GM12878 (cell line): ENCODE data around the gene PLEKHH1. TPM values are rescaled to one million over a fixed set of nuclear protein-coding genes. Genes with fewer than 3 reads are reported as not detected.
"Not testable (repeated sequence)": the region's sequence is repeated elsewhere in the genome, so short reads cannot be mapped to it uniquely, and the experiment has no call there.

ENCODE experiments used
- ATAC-seq: fragments of 200-7000 bp; cut with Tn5 transposase; 3 replicates; pipeline ENCODE4 v1.9.1; 2020; ENCODE audit warnings: mild to moderate bottlenecking, moderate library complexity
- BruUV-seq: library from RNA; stranded (reverse); fragments of 400-500 nt; replicated peaks from 2 replicates; lab custom pipeline; 2021; lab: Mats Ljungman, UMichigan
- CTCF ChIA-PET: fragments of 300-600 bp; sonication (Branson Sonifier 250); formaldehyde crosslinking; extraction: SDS; loops from one replicate; lab custom pipeline; 2021; ENCODE audit warnings: inconsistent platforms; lab: Yijun Ruan, JAX
- POLR2A ChIA-PET: fragments of 350-600 bp; formaldehyde crosslinking; extraction: SDS; loops from one replicate; lab custom pipeline; 2021; ENCODE audit warnings: inconsistent platforms; lab: Charles Lee
- RAD21 ChIA-PET: fragments of 300-600 bp; sonication (Branson Sonifier 250); formaldehyde crosslinking; loops from one replicate; lab custom pipeline; 2023; ENCODE audit warnings: antibody characterized with exemption; ENCODE audit not compliant: unreplicated experiment; lab: Charles Lee
- SMC1A ChIA-PET: fragments of 300-600 bp; sonication (Branson Sonifier 250); formaldehyde crosslinking; loops from one replicate; lab custom pipeline; 2023; ENCODE audit not compliant: unreplicated experiment, uncharacterized antibody; lab: Charles Lee
- DNase-seq: peaks from one replicate; pipeline ENCODE4 v3.0.0-alpha.2; 2011; ENCODE audit warnings: low read depth, low spot score
- FAIRE-seq: peaks from 3 replicates; lab custom pipeline; 2011; peaks lifted over from hg19 to GRCh38; lab: Jason Lieb, UNC
- H2AFZ ChIP-seq: 2 replicates; pipeline ENCODE4 v1.6.0; 2011; ENCODE audit warnings: low read depth, low read length, control low read depth; ENCODE audit not compliant: control insufficient read depth
- H3K27ac ChIP-seq: 2 replicates; pipeline ENCODE4 v1.5.1; 2011; ENCODE audit warnings: control low read depth; ENCODE audit not compliant: control insufficient read depth, insufficient read depth
- H3K27me3 ChIP-seq, 2 experiments: replicated peaks in 1 of 2; 2 replicates each; pipeline versions ENCODE4 v1.6.0 to v1.6.1; 2011; ENCODE audit warnings: low read length in 1 of 2; ENCODE audit not compliant: control insufficient read depth in 2 of 2, insufficient read depth in 2 of 2
- H3K36me3 ChIP-seq, 2 experiments: 2 replicates each; pipeline ENCODE4 v1.5.1; 2011; ENCODE audit warnings: low read length in 1 of 2; ENCODE audit not compliant: control insufficient read depth in 2 of 2, insufficient read depth in 2 of 2
- H3K4me1 ChIP-seq: 2 replicates; pipeline ENCODE4 v1.6.1; 2011; ENCODE audit warnings: mild to moderate bottlenecking, low read length, moderate library complexity, mixed read lengths; ENCODE audit not compliant: control insufficient read depth, insufficient read depth
- H3K4me2 ChIP-seq: 2 replicates; pipeline ENCODE4 v1.6.0; 2011; ENCODE audit warnings: control low read depth; ENCODE audit not compliant: control insufficient read depth, insufficient read depth
- H3K4me3 ChIP-seq: fragments of 200-600 bp; sonication (generic); 2 replicates; pipeline ENCODE4 v1.5.1; 2016
- H3K79me2 ChIP-seq: 2 replicates; pipeline ENCODE4 v1.6.0; 2011; ENCODE audit warnings: low read length; ENCODE audit not compliant: control insufficient read depth, insufficient read depth
- H3K9ac ChIP-seq: 2 replicates; pipeline ENCODE4 v1.8.0; 2011; ENCODE audit warnings: low read length, control low read depth, mixed read lengths; ENCODE audit not compliant: control insufficient read depth, insufficient read depth
- H3K9me3 ChIP-seq: replicated peaks from 3 replicates; pipeline ENCODE4 v1.5.1; 2011; ENCODE audit warnings: mild to moderate bottlenecking, low read length; ENCODE audit not compliant: control insufficient read depth, insufficient read depth
- H4K20me1 ChIP-seq: 2 replicates; pipeline ENCODE4 v1.6.0; 2011; ENCODE audit not compliant: control insufficient read depth, insufficient read depth
- WGBS: methylation state at CpG from one replicate; pipeline ENCODE4 v1.1.6; 2016; ENCODE audit warnings: low lambda C conversion rate; ENCODE audit not compliant: insufficient replicate concordance, insufficient coverage; ENCODE audit errors: missing lambda C conversion rate; 5-methylcytosine and 5-hydroxymethylcytosine counted together
- in situ Hi-C: fragments of 300-500 bp; cut with MboI; formaldehyde crosslinking; loops from 9 replicates; pipeline ENCODE4 v1.14.3; 2018; ENCODE audit warnings: mixed read lengths
- intact Hi-C: fragments of 100-400 bp; cut with micrococcal nuclease; formaldehyde crosslinking; loops from one replicate; pipeline ENCODE4 v1.14.2; 2022; ENCODE audit not compliant: unreplicated experiment
- polyA plus RNA-seq, 11 experiments: library from polyadenylated mRNA; depleted of rRNA in 4 of 11; unstranded in 6 of 11; stranded (reverse) in 5 of 11; fragments of >200 nt; fragmentation: Nextera tagmentation in 4 of 11; fragmentation: Illumina TruSeq in 1 of 11; extraction: Ambion mirVana in 4 of 11; extraction: Trizol in 1 of 11; gene quantifications; 1 replicate in 1 of 11; 2 replicates in 10 of 11; pipeline versions ENCODE4 v1.2.1 to v1.2.3, GENCODE V29; 2011 to 2016; ENCODE audit warnings: inconsistent platforms in 2 of 11, missing spikeins in 2 of 11, low read depth in 1 of 11
- total RNA-seq, 4 experiments: library from RNA; depleted of rRNA in 3 of 4; stranded (reverse); fragments of >200 nt in 3 of 4; fragmentation: Illumina TruSeq in 1 of 4; extraction: Trizol in 1 of 4; gene quantifications; 2 replicates each; pipeline versions ENCODE4 v1.2.1 to v1.2.3, GENCODE V29; 2013 to 2021
- TF ChIP-seq, protein P1 (sequence below), 3 experiments: IDR thresholded peaks in 2 of 3; conservative IDR thresholded peaks in 1 of 3; 2 replicates each; pipeline ENCODE4 v1.5.1; 2011; ENCODE audit warnings: low read depth in 3 of 3, low read length in 3 of 3, mild to moderate bottlenecking in 3 of 3, control low read depth in 2 of 3, moderate library complexity in 2 of 3, inconsistent platforms in 1 of 3, mixed read lengths in 1 of 3; ENCODE audit not compliant: control insufficient read depth in 2 of 3, insufficient read depth in 1 of 3; ENCODE audit errors: extremely low read depth in 1 of 3
- TF ChIP-seq, protein P2 (sequence below): IDR thresholded peaks from 2 replicates; pipeline ENCODE4 v1.6.1; 2012; ENCODE audit warnings: mild to moderate bottlenecking, low read depth, low read length
- TF ChIP-seq, protein P3 (sequence below): fragments of 450-650 bp; IDR thresholded peaks from 2 replicates; pipeline ENCODE4 v1.6.1; 2017; ENCODE audit warnings: mild to moderate bottlenecking
- TF ChIP-seq, protein P4 (sequence below): fragments of 450-650 bp; IDR thresholded peaks from 2 replicates; pipeline ENCODE4 v1.6.1; 2016; ENCODE audit warnings: mild to moderate bottlenecking, moderate library complexity, borderline replicate concordance

The PLEKHH1 gene
- total and polyA plus RNA-seq, 10 of the 15 experiments (the other 5 are each of a cell fraction or from before 2014, with no cell fraction given), result 0.11 to 0.95 (median 0.41) TPM

DNA sequence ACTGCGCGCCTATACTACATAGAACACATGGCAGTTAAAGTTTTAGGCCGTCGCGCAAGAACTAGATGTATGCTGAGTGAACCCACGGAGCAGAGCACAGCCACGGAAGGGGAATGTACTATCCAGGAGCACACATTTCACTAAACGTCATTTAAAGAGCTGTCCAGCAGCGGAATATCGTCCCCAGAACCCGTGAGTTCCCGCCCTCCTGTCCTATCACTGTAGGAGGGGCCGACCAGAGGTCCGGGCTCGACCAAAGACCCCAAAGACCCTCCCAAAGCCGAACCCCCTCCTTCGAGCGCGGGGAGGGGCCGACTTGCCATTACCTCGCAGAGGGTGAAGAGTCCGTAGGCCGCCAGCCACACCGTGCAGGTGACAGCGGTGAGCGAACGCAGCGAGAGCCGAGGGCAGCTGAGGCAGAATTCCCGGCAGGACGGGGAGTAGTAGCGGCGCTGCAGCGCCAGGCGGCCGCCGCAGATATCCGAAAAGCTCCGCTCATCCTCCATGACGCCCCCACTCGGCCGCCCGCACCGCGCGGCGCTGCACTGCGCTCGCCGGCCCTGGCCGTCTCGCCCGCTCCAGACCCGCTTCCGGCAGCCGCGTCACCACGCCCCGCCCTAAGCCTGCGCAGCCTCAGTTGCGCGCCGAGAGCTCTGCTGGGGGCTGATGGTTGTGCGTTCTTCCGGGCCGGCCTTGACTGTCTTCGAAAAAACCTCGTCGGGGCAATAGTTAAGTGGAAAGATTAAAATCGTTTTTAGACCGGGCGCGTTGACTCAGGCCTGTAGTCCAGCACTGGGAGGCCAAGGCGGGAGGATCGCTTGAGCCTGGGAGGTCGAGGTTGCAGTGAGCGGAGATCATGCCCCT, 66.8 kb downstream of the PLEKHH1 start, which contains the start of gene PIGH (continued):
- TF ChIP-seq, protein P1, sequence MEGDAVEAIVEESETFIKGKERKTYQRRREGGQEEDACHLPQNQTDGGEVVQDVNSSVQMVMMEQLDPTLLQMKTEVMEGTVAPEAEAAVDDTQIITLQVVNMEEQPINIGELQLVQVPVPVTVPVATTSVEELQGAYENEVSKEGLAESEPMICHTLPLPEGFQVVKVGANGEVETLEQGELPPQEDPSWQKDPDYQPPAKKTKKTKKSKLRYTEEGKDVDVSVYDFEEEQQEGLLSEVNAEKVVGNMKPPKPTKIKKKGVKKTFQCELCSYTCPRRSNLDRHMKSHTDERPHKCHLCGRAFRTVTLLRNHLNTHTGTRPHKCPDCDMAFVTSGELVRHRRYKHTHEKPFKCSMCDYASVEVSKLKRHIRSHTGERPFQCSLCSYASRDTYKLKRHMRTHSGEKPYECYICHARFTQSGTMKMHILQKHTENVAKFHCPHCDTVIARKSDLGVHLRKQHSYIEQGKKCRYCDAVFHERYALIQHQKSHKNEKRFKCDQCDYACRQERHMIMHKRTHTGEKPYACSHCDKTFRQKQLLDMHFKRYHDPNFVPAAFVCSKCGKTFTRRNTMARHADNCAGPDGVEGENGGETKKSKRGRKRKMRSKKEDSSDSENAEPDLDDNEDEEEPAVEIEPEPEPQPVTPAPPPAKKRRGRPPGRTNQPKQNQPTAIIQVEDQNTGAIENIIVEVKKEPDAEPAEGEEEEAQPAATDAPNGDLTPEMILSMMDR (IDR thresholded peaks at IDR 0.05 in 2 of 3, conservative IDR thresholded peaks at IDR 0.05 in 1 of 3; ENCODE audit: control insufficient read depth in 2 of 3, extremely low read depth in 1 of 3, insufficient read depth in 1 of 3, low read depth in 3 of 3, low read length in 3 of 3), result peak; percentile 49 to 61 (median 50); a peak in 5 of 6 replicates
- TF ChIP-seq, protein P2, sequence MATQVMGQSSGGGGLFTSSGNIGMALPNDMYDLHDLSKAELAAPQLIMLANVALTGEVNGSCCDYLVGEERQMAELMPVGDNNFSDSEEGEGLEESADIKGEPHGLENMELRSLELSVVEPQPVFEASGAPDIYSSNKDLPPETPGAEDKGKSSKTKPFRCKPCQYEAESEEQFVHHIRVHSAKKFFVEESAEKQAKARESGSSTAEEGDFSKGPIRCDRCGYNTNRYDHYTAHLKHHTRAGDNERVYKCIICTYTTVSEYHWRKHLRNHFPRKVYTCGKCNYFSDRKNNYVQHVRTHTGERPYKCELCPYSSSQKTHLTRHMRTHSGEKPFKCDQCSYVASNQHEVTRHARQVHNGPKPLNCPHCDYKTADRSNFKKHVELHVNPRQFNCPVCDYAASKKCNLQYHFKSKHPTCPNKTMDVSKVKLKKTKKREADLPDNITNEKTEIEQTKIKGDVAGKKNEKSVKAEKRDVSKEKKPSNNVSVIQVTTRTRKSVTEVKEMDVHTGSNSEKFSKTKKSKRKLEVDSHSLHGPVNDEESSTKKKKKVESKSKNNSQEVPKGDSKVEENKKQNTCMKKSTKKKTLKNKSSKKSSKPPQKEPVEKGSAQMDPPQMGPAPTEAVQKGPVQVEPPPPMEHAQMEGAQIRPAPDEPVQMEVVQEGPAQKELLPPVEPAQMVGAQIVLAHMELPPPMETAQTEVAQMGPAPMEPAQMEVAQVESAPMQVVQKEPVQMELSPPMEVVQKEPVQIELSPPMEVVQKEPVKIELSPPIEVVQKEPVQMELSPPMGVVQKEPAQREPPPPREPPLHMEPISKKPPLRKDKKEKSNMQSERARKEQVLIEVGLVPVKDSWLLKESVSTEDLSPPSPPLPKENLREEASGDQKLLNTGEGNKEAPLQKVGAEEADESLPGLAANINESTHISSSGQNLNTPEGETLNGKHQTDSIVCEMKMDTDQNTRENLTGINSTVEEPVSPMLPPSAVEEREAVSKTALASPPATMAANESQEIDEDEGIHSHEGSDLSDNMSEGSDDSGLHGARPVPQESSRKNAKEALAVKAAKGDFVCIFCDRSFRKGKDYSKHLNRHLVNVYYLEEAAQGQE, result peak; percentile 72
- TF ChIP-seq, all 136 proteins: peak for 35

DNA sequence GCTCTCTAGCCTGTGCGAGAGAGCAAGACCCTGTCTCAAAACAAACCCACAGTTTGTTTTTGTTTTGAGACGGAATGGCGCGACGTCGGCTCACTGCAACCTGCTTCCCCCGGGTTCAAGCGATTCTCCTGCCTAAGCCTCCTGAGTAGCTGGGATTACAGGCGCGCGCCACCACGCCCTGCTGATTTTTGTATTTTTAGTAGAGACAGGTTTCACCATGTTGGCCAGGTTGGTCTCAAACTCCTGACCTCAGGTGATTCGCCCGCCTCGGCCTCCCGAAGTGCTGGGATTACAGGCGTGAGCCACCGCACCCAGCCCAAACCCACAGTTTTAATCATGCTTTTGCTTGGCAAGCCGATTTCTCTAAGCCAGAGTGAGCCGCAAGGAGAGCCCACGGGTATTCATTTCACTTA, 67.5 kb downstream of the PLEKHH1 start:
- ATAC-seq, in situ Hi-C loops, FAIRE-seq, H3K27me3 ChIP-seq, H3K4me1 ChIP-seq, H3K9me3 ChIP-seq, H3K36me3 ChIP-seq, DNase-seq, H4K20me1 ChIP-seq, H3K9ac ChIP-seq, BruUV-seq, H3K79me2 ChIP-seq, intact Hi-C loops: not testable (repeated sequence)
- peak overlapping the region; percentile 39 for H2AFZ ChIP-seq
- 94% methylated on average over 21 of the region's 21 CpGs for whole genome bisulfite sequencing
- peak overlapping the region; percentile 29; the same call in 1 of the 2 replicates for H3K27ac ChIP-seq
- CTCF ChIA-PET, result interaction anchor here (0.6 to 4.2 kb wide), 21 partner anchors 9 to 173 kb away, joined by 3 to 30 read pairs (median 5); partner anchors contain the start of genes ARG2, RDH11, RDH12 and VTI1B
- H3K4me2 ChIP-seq, result peak overlapping the region; percentile 17
- RAD21 ChIA-PET, result interaction anchor here (0.7 to 2.8 kb wide), 11 partner anchors 9 to 104 kb away, joined by 3 to 13 read pairs (median 4); no protein-coding TSS in a partner anchor
- SMC1A ChIA-PET, result interaction anchor here (0.6 to 2.8 kb wide), 9 partner anchors 14 to 365 kb away, joined by 3 to 15 read pairs (median 3); no protein-coding TSS in a partner anchor
- POLR2A ChIA-PET, result interaction anchor here (0.5 to 3.2 kb wide), 6 partner anchors 19 to 218 kb away, joined by 3 to 9 read pairs (median 6); partner anchors contain the start of genes ARG2 and RDH11
- peak overlapping the region; percentile 85; the same call in 1 of the 2 replicates for H3K4me3 ChIP-seq
- TF ChIP-seq, protein P3, sequence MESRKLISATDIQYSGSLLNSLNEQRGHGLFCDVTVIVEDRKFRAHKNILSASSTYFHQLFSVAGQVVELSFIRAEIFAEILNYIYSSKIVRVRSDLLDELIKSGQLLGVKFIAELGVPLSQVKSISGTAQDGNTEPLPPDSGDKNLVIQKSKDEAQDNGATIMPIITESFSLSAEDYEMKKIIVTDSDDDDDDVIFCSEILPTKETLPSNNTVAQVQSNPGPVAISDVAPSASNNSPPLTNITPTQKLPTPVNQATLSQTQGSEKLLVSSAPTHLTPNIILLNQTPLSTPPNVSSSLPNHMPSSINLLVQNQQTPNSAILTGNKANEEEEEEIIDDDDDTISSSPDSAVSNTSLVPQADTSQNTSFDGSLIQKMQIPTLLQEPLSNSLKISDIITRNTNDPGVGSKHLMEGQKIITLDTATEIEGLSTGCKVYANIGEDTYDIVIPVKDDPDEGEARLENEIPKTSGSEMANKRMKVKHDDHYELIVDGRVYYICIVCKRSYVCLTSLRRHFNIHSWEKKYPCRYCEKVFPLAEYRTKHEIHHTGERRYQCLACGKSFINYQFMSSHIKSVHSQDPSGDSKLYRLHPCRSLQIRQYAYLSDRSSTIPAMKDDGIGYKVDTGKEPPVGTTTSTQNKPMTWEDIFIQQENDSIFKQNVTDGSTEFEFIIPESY, result peak; percentile 66; the same call in 1 of the 2 replicates
- TF ChIP-seq, protein P4, sequence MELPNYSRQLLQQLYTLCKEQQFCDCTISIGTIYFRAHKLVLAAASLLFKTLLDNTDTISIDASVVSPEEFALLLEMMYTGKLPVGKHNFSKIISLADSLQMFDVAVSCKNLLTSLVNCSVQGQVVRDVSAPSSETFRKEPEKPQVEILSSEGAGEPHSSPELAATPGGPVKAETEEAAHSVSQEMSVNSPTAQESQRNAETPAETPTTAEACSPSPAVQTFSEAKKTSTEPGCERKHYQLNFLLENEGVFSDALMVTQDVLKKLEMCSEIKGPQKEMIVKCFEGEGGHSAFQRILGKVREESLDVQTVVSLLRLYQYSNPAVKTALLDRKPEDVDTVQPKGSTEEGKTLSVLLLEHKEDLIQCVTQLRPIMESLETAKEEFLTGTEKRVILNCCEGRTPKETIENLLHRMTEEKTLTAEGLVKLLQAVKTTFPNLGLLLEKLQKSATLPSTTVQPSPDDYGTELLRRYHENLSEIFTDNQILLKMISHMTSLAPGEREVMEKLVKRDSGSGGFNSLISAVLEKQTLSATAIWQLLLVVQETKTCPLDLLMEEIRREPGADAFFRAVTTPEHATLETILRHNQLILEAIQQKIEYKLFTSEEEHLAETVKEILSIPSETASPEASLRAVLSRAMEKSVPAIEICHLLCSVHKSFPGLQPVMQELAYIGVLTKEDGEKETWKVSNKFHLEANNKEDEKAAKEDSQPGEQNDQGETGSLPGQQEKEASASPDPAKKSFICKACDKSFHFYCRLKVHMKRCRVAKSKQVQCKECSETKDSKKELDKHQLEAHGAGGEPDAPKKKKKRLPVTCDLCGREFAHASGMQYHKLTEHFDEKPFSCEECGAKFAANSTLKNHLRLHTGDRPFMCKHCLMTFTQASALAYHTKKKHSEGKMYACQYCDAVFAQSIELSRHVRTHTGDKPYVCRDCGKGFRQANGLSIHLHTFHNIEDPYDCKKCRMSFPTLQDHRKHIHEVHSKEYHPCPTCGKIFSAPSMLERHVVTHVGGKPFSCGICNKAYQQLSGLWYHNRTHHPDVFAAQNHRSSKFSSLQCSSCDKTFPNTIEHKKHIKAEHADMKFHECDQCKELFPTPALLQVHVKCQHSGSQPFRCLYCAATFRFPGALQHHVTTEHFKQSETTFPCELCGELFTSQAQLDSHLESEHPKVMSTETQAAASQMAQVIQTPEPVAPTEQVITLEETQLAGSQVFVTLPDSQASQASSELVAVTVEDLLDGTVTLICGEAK, result peak; percentile 36; the same call in 1 of the 2 replicates
